ENCODE data around the gene VWDE.
"Not testable (repeated sequence)": the region's sequence is repeated elsewhere in the genome, so short reads cannot be mapped to it uniquely, and the experiment has no call there.

VWDE gene

GRCh38 chr7:12403287-12404181 lies at the start of gene VWDE:
TSS of gene VWDE (minus strand) at chr7:12403865. CDS start at chr7:12403716, 149 bp downstream.
- no peak for DNase-seq (ENCODE audit: low spot score)

DNA sequence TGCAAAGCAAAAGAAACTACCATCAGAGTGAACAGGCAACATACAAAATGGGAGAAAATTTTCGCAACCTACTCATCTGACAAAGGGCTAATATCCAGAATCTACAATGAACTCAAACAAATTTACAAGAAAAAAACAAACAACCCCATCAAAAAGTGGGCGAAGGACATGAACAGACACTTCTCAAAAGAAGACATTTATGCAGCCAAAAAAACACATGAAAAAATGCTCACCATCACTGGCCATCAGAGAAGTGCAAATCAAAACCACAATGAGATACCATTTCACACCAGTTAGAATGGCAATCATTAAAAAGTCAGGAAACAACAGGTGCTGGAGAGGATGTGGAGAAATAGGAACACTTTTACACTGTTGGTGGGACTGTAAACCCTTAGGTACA lies 49.5 kb upstream of the VWDE start:
- DNase-seq (ENCODE audit: low spot score): not testable (repeated sequence)

- DNase-seq (ENCODE audit: low spot score): no peak
These were observed 47.0 kb upstream of the VWDE start for GRCh38 chr7:12450615-12451014.

GRCh38 chr7:12444785-12445184 lies 41.1 kb upstream of the VWDE start:
- no peak for DNase-seq (ENCODE audit: low spot score)

DNA sequence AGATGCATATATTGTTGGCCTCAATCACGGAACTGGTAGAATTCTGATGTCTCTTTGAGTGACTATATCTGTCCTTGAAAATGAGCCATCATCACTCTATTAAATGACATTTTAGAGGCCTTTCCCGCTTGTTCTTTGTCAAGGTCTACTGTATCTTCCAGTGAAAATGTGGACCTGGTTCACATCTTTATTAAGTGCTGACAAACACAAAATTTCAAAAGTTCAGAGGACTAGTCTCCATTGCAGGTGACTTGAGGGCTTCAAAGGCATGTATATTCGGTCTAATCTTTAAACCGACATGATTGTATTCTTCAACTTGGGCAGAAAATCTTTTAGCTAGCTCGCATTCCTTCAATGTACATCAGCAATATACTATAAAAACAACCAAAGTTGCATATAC lies 36.6 kb upstream of the VWDE start:
- no peak for DNase-seq (ENCODE audit: low spot score)

DNA sequence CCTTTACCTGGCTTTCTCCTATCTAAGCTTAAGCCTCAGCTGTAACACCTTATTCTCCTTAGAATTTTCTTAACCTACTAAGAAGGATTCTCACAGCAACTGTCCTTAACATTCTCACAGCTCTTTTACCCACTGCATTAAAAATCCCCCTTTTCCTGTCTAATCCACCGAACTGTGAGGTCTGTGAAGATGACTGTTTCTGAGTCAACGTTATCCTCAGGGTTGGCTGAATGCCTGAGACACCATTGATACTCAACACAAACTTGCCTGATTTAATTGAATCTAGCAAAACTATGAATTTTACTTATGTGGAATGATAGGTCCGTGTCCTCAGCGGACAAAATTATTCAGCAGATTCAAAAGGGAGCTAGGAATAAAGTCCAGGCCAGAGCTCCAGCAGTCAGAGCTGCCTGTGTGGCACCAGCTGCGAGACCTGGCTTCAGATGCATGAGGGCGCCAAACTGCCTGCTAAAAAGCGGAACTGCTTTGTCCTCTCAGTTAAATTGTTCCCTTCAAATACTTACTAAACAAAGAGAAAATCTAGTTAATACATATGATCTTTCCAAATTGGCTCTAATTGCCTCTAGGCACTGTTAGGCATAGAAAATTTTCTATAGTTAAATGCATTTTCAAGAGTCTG lies 33.4 kb upstream of the VWDE start:
- peak; percentile 35 for DNase-seq (ENCODE audit: low spot score)

- no peak for DNase-seq (ENCODE audit: low spot score)
These were observed 32.5 kb upstream of the VWDE start for GRCh38 chr7:12436126-12436525.

DNA sequence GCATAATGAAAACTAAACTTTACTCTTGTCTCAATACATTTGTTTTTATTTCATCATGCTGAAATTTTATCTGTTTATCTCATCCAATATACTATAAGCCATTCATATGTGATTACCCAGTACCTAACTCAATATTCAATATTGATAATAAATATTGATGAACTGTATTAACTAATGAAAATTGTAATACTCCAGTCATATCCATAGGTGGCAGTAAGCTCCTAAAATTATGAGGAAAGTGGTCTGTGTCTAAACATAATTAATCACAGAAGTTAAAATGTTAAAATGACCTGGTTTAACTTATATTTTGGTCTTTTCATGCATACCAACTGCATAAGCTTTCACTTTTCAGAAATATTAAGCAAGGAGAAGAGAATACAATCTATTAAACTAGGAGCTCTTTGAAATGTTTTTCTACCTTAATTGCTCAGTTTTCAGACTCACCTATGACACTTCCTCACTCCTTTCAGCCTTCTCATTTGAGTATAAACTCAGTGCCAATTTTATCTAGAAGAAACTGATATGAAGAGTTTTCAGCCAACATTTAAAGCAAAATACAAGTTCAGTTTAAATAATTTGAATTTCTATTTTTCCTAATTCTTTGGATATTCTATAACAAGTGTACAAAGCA lies 30.5 kb upstream of the VWDE start:
- peak; percentile 47 for DNase-seq (ENCODE audit: low spot score)

DNA sequence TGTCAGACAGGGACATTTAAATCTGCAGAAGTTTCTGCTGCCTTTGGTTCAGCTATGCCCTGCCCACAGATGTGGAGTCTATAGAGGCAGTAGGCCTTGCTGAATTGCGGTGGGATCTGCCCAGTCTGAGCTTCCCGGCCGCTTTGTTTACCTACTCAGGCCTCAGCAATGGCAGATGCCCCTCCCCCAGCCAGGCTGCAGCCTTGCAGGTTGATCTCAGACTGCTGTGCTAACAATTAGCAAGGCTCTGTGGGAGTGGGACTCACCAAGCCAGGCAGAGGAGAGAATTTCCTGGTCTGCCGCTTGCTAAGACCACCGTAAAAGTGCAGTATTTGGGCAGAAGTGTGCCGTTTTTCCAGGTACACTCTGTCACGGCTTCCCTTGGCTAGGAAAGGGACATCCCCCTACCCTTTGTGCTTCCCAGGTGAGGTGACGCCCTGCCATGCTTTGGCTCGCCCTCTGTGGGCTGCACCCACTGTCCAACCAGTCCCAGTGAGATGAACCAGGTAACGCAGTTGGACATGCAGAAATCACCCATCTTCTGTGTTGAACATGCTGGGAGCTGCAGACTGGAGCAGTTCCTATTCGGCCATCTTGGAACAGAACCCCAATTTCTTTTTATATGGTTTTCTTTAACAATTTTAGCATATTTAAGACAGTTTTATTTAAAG lies 28.4 kb upstream of the VWDE start:
- no peak for DNase-seq (ENCODE audit: low spot score)

DNA sequence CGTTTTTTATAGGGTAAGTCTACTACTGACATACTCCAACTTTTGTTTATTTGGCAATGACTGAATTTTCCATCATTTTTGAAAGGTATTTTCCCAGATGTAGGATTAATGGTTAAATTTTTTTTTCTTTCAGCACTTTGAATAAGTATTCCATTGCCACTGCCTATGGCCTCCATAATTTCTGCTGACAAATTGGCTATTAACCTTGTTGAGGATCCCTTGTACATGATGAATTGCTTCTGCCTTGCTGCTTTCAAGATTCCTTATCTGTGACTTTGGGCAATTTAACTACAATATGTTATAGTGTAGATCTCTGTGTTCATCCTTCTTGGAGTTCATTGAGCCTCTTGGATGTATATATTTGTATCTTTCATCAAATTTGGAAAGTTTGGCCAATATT lies 21.6 kb upstream of the VWDE start:
- no peak for DNase-seq (ENCODE audit: low spot score)

- DNase-seq (ENCODE audit: low spot score): no peak
These were observed 20.5 kb upstream of the VWDE start for GRCh38 chr7:12423997-12424745.

DNA sequence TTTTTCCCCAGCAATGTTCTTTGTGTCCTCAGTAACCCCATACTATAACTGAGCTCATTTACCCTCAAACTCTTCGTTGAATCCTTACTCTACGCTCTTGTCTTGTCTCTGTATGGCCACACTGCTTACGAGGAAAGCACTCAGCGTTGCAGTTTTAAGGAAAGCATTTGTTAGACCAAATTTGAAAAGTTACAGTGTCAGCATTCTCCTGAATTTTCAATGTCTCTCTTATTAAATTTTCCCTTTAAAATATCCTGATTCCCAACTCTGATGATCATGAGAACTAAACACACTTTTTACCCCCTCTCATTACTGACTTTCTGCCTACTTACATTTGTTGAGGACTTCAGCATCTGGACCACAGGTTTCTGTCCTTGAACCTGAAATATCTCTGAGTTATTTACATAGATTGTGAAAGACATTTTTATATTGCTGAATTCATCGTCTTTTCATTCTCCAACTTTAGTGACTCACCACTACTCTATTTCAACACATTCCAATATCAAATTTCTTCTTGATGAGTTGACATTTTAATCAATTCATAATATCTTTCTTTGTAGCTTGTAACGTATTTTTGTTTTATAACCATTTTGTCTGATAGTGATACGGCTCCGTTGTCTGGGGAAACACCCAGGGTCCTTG lies 19.8 kb upstream of the VWDE start:
- no peak for DNase-seq (ENCODE audit: low spot score)

- no peak for DNase-seq (ENCODE audit: low spot score)
These were observed 19.1 kb upstream of the VWDE start for GRCh38 chr7:12422554-12423320.

GRCh38 chr7:12418452-12418851 lies 14.8 kb upstream of the VWDE start:
- DNase-seq (ENCODE audit: low spot score): no peak

GRCh38 chr7:12415072-12415471 lies 11.4 kb upstream of the VWDE start:
- no peak for DNase-seq (ENCODE audit: low spot score)

GRCh38 chr7:12412407-12412806 lies 8.7 kb upstream of the VWDE start:
- DNase-seq (ENCODE audit: low spot score): no peak

- no peak for DNase-seq (ENCODE audit: low spot score)
These were observed 6.9 kb upstream of the VWDE start for GRCh38 chr7:12410523-12410922.

GRCh38 chr7:12409097-12409711 lies 5.5 kb upstream of the VWDE start:
- DNase-seq (ENCODE audit: low spot score): no peak

DNA sequence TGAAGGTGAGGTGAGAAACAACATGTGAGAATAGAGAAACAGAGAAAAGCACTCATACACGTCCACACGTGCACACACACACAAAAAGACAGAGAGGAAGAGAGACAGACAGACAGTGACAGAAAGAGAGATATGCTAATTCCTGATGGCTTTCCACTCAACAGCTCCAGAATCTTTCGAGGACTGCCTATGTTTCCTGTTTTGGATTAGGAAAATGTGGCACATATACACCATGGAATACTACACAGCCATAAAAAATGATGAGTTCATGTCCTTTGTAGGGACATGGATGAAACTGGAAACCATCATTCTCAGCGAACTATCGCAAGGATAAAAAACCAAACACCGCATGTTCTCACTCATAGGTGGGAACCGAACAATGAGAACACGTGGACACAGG lies 4.0 kb upstream of the VWDE start:
- DNase-seq (ENCODE audit: low spot score): not testable (repeated sequence)

DNA sequence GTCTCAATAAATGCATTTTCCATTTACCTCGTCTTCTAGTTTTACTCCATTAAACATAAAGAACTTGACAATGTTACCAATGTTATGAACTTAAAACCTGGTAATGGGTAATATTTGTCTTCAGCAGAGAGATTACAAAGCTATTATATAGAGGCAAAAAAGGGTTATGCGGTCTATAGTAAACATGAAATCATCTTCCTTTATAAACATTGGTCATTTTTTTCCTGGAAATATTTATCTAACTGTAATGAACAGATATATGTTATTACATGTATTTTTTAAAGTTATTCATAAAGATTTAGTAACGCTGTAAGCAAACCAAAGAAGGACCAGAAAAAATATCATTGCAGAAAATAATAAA lies 1.3 kb downstream of the VWDE start:
- DNase-seq (ENCODE audit: low spot score): no peak
